Right lobe of liver (tissue), 4 donors: ENCODE measurements around the gene EXOSC9.

ENCODE experiments used
- POLR2A ChIP-seq: fragments of 450-650 bp; IDR thresholded peaks from one replicate; pipeline ENCODE4 v1.6.1; 2017; ENCODE audit warnings: antibody characterized with exemption, mild to moderate bottlenecking
- TF ChIP-seq, protein P1 (sequence below), 4 donors: fragments of 200-600 bp in 3 of 4; fragments of 450-650 bp in 1 of 4; IDR thresholded peaks; one replicate each; pipeline versions ENCODE4 v1.5.1 to v1.8.0; 2016 to 2022; ENCODE audit warnings: antibody characterized with exemption in 4 of 4, mild to moderate bottlenecking in 2 of 4
- donor health status: DM: no; HTN: no; CAD: no.
- donor health status: DM: no; HTN: no; CAD: no.
- donor health status: DM: no; HTN: yes; CAD: no.

DNA sequence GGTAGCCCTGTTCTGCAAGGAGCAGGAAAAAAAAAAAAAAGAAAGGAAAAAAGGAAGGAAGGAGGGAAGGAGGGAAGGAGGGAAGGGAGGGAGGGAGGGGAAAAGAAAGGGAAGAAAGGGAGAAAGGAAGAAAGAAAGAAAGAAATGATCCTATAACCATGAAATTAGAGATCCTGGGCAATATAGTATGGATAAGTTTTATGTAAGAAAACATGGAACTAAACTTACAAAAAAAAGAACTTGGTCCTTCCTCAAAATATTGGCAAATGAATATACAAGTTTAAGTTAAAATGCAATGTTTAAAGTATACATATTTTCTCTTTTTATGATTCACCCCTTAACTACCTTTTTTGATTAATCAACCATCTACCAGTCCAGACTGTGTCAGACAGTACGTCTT lies 50.2 kb downstream of the EXOSC9 start:
- TF ChIP-seq, protein P1, sequence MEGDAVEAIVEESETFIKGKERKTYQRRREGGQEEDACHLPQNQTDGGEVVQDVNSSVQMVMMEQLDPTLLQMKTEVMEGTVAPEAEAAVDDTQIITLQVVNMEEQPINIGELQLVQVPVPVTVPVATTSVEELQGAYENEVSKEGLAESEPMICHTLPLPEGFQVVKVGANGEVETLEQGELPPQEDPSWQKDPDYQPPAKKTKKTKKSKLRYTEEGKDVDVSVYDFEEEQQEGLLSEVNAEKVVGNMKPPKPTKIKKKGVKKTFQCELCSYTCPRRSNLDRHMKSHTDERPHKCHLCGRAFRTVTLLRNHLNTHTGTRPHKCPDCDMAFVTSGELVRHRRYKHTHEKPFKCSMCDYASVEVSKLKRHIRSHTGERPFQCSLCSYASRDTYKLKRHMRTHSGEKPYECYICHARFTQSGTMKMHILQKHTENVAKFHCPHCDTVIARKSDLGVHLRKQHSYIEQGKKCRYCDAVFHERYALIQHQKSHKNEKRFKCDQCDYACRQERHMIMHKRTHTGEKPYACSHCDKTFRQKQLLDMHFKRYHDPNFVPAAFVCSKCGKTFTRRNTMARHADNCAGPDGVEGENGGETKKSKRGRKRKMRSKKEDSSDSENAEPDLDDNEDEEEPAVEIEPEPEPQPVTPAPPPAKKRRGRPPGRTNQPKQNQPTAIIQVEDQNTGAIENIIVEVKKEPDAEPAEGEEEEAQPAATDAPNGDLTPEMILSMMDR (IDR thresholded peaks at IDR 0.05), result no peak
- no peak for TF ChIP-seq POLR2A
